HG03039 (cell line): ENCODE measurements around the gene EBP.
"Not testable (repeated sequence)": the region's sequence is repeated elsewhere in the genome, so short reads cannot be mapped to it uniquely, and the experiment has no call there.

Source experiments
- ATAC-seq: cut with Tn5 transposase; IDR thresholded peaks from one replicate; pipeline ENCODE4 v1.9.1; 2021; ENCODE audit warnings: mild to moderate bottlenecking, moderate library complexity; ENCODE audit not compliant: unreplicated experiment

EBP gene

GRCh38 chrX:48492293-48492910 lies 29.2 kb upstream of the EBP start:
- ATAC-seq = no peak

- no peak for ATAC-seq
These were observed 27.7 kb upstream of the EBP start for GRCh38 chrX:48493890-48494364.

GRCh38 chrX:48496660-48497059 lies 24.9 kb upstream of the EBP start:
- ATAC-seq = no peak

GRCh38 chrX:48497871-48498270 lies 23.7 kb upstream of the EBP start:
- ATAC-seq = no peak

- ATAC-seq = no peak
These were observed 23.2 kb upstream of the EBP start for GRCh38 chrX:48498374-48498809.

GRCh38 chrX:48504261-48504660 lies 17.3 kb upstream of the EBP start:
- ATAC-seq = no peak

GRCh38 chrX:48505481-48505880 lies 16.1 kb upstream of the EBP start:
- ATAC-seq = no peak

GRCh38 chrX:48507246-48507645 lies 14.4 kb upstream of the EBP start:
- no peak for ATAC-seq

- ATAC-seq = peak; percentile 78
These were observed 13.0 kb upstream of the EBP start, which contains the start of gene PORCN for GRCh38 chrX:48508400-48509244. Gene PORCN (plus strand): TSS chrX:48508992. CDS start chrX:48509821, 829 bp downstream.

GRCh38 chrX:48509245-48509590 lies 12.4 kb upstream of the EBP start:
- ATAC-seq = no peak

- ATAC-seq = no peak
These were observed 12.0 kb upstream of the EBP start for GRCh38 chrX:48509619-48510018.

- no peak for ATAC-seq
These were observed 10.0 kb upstream of the EBP start for GRCh38 chrX:48511560-48511959.

GRCh38 chrX:48512371-48512935 lies 9.2 kb upstream of the EBP start:
- ATAC-seq = no peak

- ATAC-seq = no peak
These were observed 7.9 kb upstream of the EBP start for GRCh38 chrX:48513670-48514069.

- ATAC-seq = no peak
These were observed 7.3 kb upstream of the EBP start for GRCh38 chrX:48514126-48514806.

GRCh38 chrX:48514868-48515460 lies 6.6 kb upstream of the EBP start:
- ATAC-seq = no peak

GRCh38 chrX:48515842-48516241 lies 5.8 kb upstream of the EBP start:
- no peak for ATAC-seq

- no peak for ATAC-seq
These were observed 5.3 kb upstream of the EBP start for GRCh38 chrX:48516285-48516684.

GRCh38 chrX:48516987-48517386 lies 4.6 kb upstream of the EBP start:
- no peak for ATAC-seq

- not testable (repeated sequence) for ATAC-seq
These were observed 2.1 kb upstream of the EBP start for GRCh38 chrX:48519481-48519880.

GRCh38 chrX:48520455-48520854 lies 1.2 kb upstream of the EBP start:
- ATAC-seq = no peak
